CD14-positive monocyte (primary cell): Measurements from ENCODE around the gene AVL9. TPM values are rescaled to one million over a fixed set of nuclear protein-coding genes. Genes with fewer than 3 reads are reported as not detected.

Experiments
- DNase-seq, 3 donors: peaks; one replicate each; pipeline ENCODE4 v3.0.0-alpha.2; 2011 to 2022
- H2AFZ ChIP-seq: 2 replicates; pipeline ENCODE4 v1.6.0; 2012; ENCODE audit warnings: mild to moderate bottlenecking, low read depth, low read length, inconsistent platforms; ENCODE audit not compliant: insufficient read depth, poor library complexity, severe bottlenecking
- H3K27ac ChIP-seq, 2 donors: 1 replicate in 1 of 2; 2 replicates in 1 of 2; pipeline ENCODE4 v1.5.1; 2012 to 2013; ENCODE audit warnings: low read length in 2 of 2, control low read depth in 1 of 2, inconsistent platforms in 1 of 2, low read depth in 1 of 2, mild to moderate bottlenecking in 1 of 2
- H3K27me3 ChIP-seq, 2 donors: one replicate each; pipeline versions ENCODE4 v1.6.0 to v1.6.1; 2011 to 2013; ENCODE audit warnings: low read length in 2 of 2; ENCODE audit not compliant: control insufficient read depth in 2 of 2, insufficient read depth in 2 of 2
- H3K36me3 ChIP-seq, 2 donors: replicated peaks in 1 of 2; 1 replicate in 1 of 2; 2 replicates in 1 of 2; pipeline versions ENCODE4 v1.5.1 to v1.6.1; 2012 to 2013; ENCODE audit warnings: low read length in 2 of 2, control low read depth in 1 of 2, inconsistent platforms in 1 of 2, mild to moderate bottlenecking in 1 of 2; ENCODE audit not compliant: insufficient read depth in 2 of 2, control insufficient read depth in 1 of 2
- H3K4me1 ChIP-seq, 2 donors: 1 replicate in 1 of 2; 2 replicates in 1 of 2; pipeline versions ENCODE4 v1.5.1 to v1.6.1; 2012 to 2013; ENCODE audit warnings: low read length in 2 of 2, control low read depth in 1 of 2, inconsistent platforms in 1 of 2, mild to moderate bottlenecking in 1 of 2, moderate library complexity in 1 of 2; ENCODE audit not compliant: insufficient read depth in 2 of 2, control insufficient read depth in 1 of 2
- H3K4me2 ChIP-seq: replicated peaks from 2 replicates; pipeline ENCODE3; 2012; ENCODE audit warnings: low read length, moderate library complexity, mild to moderate bottlenecking; ENCODE audit not compliant: poor library complexity, severe bottlenecking; ENCODE audit errors: extremely low read depth
- H3K4me3 ChIP-seq, 3 experiments: fragments of 200-600 bp in 1 of 3; sonication (generic) in 1 of 3; replicated peaks in 1 of 3; 1 replicate in 2 of 3; 2 replicates in 1 of 3; pipeline ENCODE4 v1.5.1; 2011 to 2013; ENCODE audit warnings: low read length in 3 of 3, mild to moderate bottlenecking in 3 of 3, control low read depth in 2 of 3, low read depth in 2 of 3, inconsistent platforms in 1 of 3, moderate library complexity in 1 of 3
- H3K79me2 ChIP-seq: 2 replicates; pipeline ENCODE4 v1.6.0; 2012; ENCODE audit warnings: mild to moderate bottlenecking, control low read depth, inconsistent platforms, low read length, moderate library complexity; ENCODE audit not compliant: insufficient read depth
- H3K9ac ChIP-seq: 2 replicates; pipeline ENCODE4 v1.6.0; 2017; ENCODE audit warnings: low read length, mild to moderate bottlenecking; ENCODE audit not compliant: insufficient read depth, poor library complexity, severe bottlenecking
- H3K9me3 ChIP-seq, 2 donors: replicated peaks in 1 of 2; 1 replicate in 1 of 2; 2 replicates in 1 of 2; pipeline versions ENCODE4 v1.5.1 to v1.6.1; 2012 to 2013; ENCODE audit warnings: low read length in 2 of 2, control low read depth in 1 of 2; ENCODE audit not compliant: control insufficient read depth in 1 of 2, insufficient read depth in 1 of 2
- H4K20me1 ChIP-seq: 2 replicates; pipeline ENCODE4 v1.6.0; 2012; ENCODE audit warnings: mild to moderate bottlenecking, low read length, control low read depth, moderate library complexity; ENCODE audit not compliant: insufficient read depth
- H3K27ac Mint-ChIP-seq, 7 donors: one replicate each; pipeline ENCODE4 v1.8.0; 2020; ENCODE audit warnings: mild to moderate bottlenecking in 7 of 7, mixed read lengths in 7 of 7, moderate library complexity in 6 of 7, inconsistent platforms in 2 of 7
- H3K27me3 Mint-ChIP-seq, 3 donors: one replicate each; pipeline ENCODE4 v1.8.0; 2021 to 2022; ENCODE audit warnings: low read depth in 3 of 3, mild to moderate bottlenecking in 3 of 3, mixed read lengths in 3 of 3, moderate library complexity in 3 of 3, inconsistent platforms in 1 of 3
- H3K36me3 Mint-ChIP-seq, 2 donors: one replicate each; pipeline ENCODE4 v1.8.0; 2020; ENCODE audit warnings: mixed read lengths in 2 of 2, inconsistent platforms in 1 of 2, mild to moderate bottlenecking in 1 of 2
- H3K4me1 Mint-ChIP-seq: one replicate; pipeline ENCODE4 v1.8.0; 2020; ENCODE audit warnings: mild to moderate bottlenecking, mixed read lengths
- H3K4me3 Mint-ChIP-seq, 2 donors: one replicate each; pipeline ENCODE4 v1.8.0; 2020; ENCODE audit warnings: mild to moderate bottlenecking in 2 of 2, mixed read lengths in 2 of 2, moderate library complexity in 1 of 2
- H3K9me3 Mint-ChIP-seq, 7 donors: one replicate each; pipeline ENCODE4 v1.8.0; 2020 to 2022; ENCODE audit warnings: mixed read lengths in 7 of 7, mild to moderate bottlenecking in 6 of 7, moderate library complexity in 6 of 7, inconsistent platforms in 2 of 7
- WGBS: methylation state at CpG from one replicate; pipeline ENCODE4 v1.1.5; 2013; ENCODE audit warnings: missing lambda C conversion rate; ENCODE audit not compliant: insufficient coverage; 5-methylcytosine and 5-hydroxymethylcytosine counted together
- intact Hi-C, 2 donors: fragments of 100-400 bp; cut with micrococcal nuclease; formaldehyde crosslinking; loops; one replicate each; pipeline versions ENCODE4 v1.15.0 to v1.15.1; 2023
- polyA plus RNA-seq, 3 donors: library from polyadenylated mRNA; depleted of rRNA in 1 of 3; unstranded in 2 of 3; stranded (reverse) in 1 of 3; fragments of 300-500 nt in 2 of 3; fragments of >200 nt in 1 of 3; fragmentation: Illumina TruSeq in 2 of 3; gene quantifications; 1 replicate in 2 of 3; 2 replicates in 1 of 3; pipeline ENCODE4 v1.2.3, GENCODE V29; 2012 to 2021
- TF ChIP-seq, protein P1 (sequence below): fragments of 200-600 bp; IDR thresholded peaks from one replicate; pipeline ENCODE4 v1.8.0; 2022; ENCODE audit warnings: antibody characterized with exemption, mild to moderate bottlenecking

The AVL9 gene
- polyA plus RNA-seq, 3 donors, result 16.3 to 17.1 (median 16.8) TPM

DNA sequence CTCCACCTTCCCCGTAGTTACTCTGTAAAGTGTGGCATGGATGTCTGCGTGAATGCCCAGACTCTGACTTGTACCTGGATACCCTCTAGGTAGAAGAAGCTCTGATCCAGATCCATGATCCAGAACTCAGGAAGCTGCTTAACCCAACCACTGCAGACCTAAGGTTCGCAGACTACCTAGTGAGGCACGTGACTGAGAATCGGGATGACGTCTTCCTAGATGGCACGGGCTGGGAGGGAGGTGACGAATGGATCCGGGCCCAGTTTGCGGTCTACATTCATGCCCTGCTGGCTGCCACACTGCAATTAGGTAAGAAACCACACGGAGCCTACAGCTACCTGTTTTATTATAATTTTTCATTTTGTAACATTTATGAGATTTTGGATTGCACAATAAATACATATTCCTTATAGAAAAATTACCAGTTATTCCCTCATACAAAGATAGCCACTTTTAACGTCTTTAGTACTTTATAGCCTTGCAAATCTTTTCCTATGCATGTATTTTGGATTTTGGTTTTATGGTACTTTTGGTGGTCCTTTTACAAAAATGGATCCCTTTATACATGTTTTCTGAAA is 77.9 kb downstream of the AVL9 start:
- no peak overlapping the region for H3K4me2 ChIP-seq
- DNase-seq, result no peak
- intact Hi-C loops, result no loop called here
- Mint-ChIP-seq H3K36me3 (peaks cover 55 to 84% of the 10 kb centered on the region in 2 donors), H3K27ac (no peak overlapping the region), H3K4me1 (no peaks in the 10 kb centered on the region), H3K9me3 (no peaks in the 10 kb centered on the region), H3K4me3 (no peak overlapping the region), H3K27me3 (no peaks in the 10 kb centered on the region)
- H3K9me3 ChIP-seq, result no peaks in the 10 kb centered on the region
- H3K79me2 ChIP-seq, result peaks cover 4% of the 10 kb centered on the region
- TF ChIP-seq, protein P1, sequence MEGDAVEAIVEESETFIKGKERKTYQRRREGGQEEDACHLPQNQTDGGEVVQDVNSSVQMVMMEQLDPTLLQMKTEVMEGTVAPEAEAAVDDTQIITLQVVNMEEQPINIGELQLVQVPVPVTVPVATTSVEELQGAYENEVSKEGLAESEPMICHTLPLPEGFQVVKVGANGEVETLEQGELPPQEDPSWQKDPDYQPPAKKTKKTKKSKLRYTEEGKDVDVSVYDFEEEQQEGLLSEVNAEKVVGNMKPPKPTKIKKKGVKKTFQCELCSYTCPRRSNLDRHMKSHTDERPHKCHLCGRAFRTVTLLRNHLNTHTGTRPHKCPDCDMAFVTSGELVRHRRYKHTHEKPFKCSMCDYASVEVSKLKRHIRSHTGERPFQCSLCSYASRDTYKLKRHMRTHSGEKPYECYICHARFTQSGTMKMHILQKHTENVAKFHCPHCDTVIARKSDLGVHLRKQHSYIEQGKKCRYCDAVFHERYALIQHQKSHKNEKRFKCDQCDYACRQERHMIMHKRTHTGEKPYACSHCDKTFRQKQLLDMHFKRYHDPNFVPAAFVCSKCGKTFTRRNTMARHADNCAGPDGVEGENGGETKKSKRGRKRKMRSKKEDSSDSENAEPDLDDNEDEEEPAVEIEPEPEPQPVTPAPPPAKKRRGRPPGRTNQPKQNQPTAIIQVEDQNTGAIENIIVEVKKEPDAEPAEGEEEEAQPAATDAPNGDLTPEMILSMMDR, result no peak
- peaks cover 13% of the 10 kb centered on the region for H4K20me1 ChIP-seq
- no peak overlapping the region for H3K27ac ChIP-seq
- H3K36me3 ChIP-seq, result peaks cover 67 to 78% of the 10 kb centered on the region in 2 donors
- no peaks in the 10 kb centered on the region for H3K27me3 ChIP-seq
- WGBS, result 95% methylated on average over 6 of the region's 12 CpGs
- H3K4me1 ChIP-seq, result no peaks in the 10 kb centered on the region
- H3K9ac ChIP-seq, result no peak overlapping the region
- H2AFZ ChIP-seq, result no peak overlapping the region
- H3K4me3 ChIP-seq, result no peak overlapping the region

DNA sequence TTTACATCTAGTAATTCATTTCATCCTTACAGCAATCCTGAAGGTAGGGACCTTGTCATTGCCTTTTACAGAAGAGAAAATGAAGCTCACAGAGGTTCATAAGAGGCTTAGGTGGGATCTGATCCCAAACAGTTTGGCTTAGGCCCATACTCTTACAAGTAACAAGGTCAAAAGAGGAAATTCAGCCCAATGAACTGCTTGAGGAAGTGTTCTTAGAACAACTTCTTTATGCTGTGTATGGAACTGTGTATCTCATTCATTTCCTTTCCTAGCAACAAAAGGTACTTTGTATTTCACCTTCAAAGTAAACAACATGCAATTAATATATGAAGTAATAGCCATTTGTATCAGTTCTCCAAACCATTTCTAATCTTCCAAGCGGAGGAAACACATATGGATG is 79.3 kb downstream of the AVL9 start:
- Mint-ChIP-seq H3K36me3 (peaks cover 56 to 84% of the 10 kb centered on the region in 2 donors), H3K27me3 (no peaks in the 10 kb centered on the region), H3K4me3 (no peak overlapping the region), H3K27ac (peak overlapping the region in 1 of 7 donors; percentile 14), H3K4me1 (no peaks in the 10 kb centered on the region), H3K9me3 (no peaks in the 10 kb centered on the region)
- intact Hi-C loops, result no loop called here
- H4K20me1 ChIP-seq, result peaks cover 4% of the 10 kb centered on the region
- no peaks in the 10 kb centered on the region for H3K9me3 ChIP-seq
- H3K4me3 ChIP-seq, result no peak overlapping the region
- H3K36me3 ChIP-seq, result peaks cover 67 to 76% of the 10 kb centered on the region in 2 donors
- no peak overlapping the region for H3K4me2 ChIP-seq
- no peaks in the 10 kb centered on the region for H3K27me3 ChIP-seq
- no peaks in the 10 kb centered on the region for H3K4me1 ChIP-seq
- WGBS, result no CpG with 5 or more reads among the region's 1 CpG
- H2AFZ ChIP-seq, result no peak overlapping the region
- H3K9ac ChIP-seq, result no peak overlapping the region
- TF ChIP-seq, protein P1, result no peak
- H3K27ac ChIP-seq, result peak overlapping the region in 1 of 2 donors; percentile 15
- DNase-seq, result no peak
- peaks cover 4% of the 10 kb centered on the region for H3K79me2 ChIP-seq
